NOMO-1 (cell line): ENCODE results near the gene NAPEPLD.
"Not testable (repeated sequence)": the region's sequence is repeated elsewhere in the genome, so short reads cannot be mapped to it uniquely, and the experiment has no call there.

Experiments used
- DNase-seq, 2 experiments: peaks; one replicate each; lab custom pipeline; 2025; ENCODE audit not compliant: unreplicated experiment in 2 of 2; lab: John Stamatoyannopoulos, UW

Gene NAPEPLD

DNA sequence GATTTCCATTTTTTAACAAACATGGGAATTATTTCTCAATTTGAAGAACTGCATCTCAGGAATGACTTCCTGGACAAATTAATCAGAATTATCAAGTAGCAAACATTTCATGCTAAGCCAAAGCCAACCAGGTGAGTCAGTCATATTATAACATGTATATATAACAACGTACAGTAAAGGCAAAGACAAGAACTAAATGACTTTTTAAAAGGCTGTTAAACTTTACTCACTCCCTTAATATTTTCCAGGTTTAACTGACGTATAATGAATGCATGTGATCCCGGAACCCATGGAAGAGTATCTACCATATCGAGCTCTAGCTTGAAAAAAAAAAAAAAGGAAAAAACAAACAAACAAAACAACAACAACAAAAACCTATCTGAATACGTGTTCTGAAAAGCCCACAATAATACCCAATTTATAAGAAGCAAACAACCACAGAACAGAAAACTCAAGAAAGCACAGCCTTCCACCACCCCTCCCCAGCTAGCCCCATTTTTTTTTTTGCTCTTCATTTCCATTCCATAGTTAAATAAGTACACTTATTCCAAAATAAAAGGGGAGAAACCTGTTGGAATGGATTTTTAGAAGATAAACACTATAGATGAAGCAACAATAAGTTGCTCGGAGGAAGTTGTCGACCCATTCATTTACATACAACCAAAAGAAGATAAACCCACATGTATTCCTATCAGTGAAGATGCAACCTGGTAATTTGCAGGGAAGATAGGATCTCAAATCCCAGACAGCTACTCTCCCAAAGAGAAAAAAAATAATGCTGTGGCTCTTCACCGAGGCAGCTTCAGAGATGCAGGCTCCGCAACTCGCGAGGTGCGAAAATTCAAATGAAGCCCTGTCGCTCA is 537 bp downstream of the NAPEPLD start:
- DNase-seq: peak in 1 of 2 experiments; percentile 3

DNA sequence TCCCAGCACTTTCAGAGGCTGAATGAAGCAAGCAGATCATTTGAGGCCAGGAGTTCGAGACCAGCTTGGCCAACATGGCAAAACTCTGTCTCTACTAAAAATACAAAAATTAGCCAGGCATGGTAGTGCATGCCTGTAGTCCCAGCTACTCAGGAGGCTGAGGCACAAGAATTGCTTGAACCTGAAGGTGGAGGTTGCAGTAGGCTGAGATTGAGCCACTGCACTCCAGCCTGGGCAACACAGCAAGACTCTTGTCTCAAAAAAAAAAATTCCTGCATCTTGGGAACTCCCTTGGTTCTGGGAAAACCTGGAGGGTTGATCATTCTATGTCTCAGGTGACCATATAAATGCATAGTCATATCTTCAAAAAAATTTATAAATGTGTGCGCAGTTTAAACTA is 4.1 kb downstream of the NAPEPLD start:
- not testable (repeated sequence) for DNase-seq

DNA sequence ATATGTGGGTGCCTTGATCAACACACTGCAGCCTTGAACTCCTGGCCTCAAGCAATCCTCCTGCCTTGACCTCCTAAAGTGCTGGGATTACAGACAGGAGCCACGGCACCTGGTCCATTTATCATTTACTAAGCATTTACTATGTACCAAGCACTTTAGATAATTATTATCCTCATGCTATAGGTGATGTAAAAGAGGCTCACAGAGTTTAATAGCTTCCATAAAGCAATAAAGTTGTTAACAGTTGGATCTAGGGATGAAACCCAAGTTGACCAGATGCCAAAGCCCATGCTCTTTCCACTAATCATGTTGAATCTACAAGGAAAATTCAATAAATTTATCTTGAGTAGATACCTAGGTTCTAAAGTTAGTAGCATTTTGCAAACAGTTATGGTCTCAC is 5.0 kb downstream of the NAPEPLD start:
- DNase-seq: no peak

DNA sequence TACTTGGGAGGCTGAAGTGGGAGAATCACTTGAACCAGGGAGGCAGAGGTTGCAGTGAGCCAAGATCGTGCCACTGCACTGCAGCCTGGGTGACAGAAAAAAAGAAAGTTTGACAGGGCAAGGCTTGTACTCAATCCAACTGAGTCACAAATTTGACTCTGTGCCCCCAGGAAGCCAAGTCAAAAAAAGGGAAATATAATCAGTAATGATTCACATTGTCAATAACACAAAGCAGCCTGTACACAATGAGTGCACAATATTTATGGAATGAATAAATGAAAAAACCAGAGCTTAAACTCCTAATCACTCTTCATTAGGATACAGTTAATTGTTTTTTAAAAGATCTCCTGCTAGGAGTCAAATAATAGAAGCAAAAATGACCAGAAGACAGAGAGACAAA is 6.4 kb downstream of the NAPEPLD start:
- no peak for DNase-seq

DNA sequence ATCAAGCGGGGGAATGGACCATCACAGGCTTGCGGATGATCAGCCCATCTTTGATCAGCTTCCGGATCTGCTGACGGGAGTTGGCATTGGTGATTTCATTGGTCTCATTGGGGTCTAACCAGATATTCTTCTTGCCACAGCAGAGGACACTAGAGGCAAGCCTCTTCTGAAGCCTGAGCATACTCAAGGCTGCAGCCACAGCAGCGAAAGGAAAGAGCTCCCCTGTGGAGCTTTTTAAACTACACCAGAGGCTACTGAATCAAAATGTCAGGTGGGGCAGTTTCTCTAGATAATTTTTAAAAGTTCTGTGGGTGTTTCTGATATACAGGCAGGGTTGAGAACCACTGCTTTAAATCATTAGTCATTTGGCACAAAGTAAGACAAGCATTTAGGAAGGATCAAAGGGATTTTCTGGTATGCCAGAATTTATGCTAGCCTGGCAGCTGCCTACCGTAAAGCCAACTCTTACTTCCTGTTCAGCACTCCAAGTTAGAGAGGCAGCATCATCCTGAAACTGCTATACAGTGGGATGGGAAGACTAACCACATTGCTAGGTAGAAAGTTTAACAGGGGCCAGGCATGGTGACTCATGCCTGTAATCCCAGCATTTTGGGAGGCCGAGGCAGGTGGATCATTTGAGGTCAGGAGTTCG is 7.0 kb downstream of the NAPEPLD start:
- DNase-seq: no peak

DNA sequence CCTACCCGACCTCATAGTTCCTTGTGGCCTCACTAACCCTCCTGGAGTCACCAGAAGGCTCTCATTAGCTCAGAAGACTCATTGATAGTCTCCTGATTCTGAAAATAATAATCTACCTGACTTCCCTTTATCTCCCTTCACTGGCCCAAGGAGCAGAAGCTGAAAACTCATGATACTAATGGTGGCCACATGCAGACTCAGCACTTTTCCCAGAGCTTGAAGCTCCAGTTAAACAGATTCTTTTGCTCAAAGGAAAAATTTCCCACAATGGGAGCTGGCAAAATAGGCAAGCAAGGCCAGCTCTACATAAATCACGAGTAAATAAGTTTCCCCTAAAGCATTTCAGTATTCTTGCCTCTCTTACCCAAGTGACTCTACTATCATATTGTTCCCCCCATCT is 8.2 kb downstream of the NAPEPLD start:
- no peak for DNase-seq

DNA sequence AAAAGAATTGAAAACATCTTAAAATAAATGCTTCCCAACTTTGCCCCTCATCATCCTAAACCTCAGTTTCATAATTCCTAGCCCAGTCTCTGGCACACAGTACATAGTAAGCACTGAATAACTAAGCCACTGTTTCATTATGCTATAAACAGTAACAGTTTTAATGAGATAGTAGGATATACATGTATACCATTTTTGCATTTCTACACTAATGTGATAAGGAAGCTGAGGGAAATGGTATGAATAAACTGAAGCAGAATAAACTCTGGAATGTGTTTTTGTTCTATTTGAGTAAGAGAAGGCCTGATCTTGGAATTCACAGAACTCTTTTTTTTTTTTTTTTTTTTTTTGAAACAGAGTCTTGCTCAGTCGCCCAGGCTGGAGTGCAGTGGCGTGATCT is 8.8 kb downstream of the NAPEPLD start:
- no peak for DNase-seq

DNA sequence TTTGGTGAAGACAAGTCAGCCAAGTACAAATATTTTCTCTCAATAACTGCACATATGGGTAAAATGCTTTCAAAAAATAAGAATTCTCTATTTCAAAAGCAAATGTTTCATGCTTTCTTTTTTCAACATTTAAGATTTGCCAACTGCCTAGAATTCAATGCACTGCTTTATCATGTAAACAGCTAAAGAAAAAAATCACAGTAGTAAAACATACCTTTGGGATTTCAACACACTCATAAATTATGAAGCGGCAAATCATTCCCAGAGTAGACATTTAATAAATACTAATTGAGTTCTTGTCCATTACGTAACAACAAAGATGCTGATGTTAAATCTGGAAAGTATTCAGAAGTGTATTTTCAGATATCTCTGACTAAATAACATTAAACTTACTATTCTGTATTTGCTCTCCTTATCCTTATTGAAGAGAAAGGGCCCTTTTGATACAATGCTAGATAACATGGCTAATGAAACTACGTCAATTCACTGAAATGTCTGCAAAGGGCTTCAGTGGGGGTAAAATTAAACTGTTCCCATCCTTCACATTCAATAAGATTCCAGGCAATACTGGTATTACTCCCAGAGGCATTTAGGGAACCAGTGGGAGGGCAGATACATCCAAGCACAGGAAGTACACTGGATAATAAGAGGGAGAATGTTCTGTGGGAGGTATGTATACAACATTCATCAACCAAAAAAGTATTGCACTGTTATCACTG is 13.9 kb downstream of the NAPEPLD start:
- DNase-seq: no peak

DNA sequence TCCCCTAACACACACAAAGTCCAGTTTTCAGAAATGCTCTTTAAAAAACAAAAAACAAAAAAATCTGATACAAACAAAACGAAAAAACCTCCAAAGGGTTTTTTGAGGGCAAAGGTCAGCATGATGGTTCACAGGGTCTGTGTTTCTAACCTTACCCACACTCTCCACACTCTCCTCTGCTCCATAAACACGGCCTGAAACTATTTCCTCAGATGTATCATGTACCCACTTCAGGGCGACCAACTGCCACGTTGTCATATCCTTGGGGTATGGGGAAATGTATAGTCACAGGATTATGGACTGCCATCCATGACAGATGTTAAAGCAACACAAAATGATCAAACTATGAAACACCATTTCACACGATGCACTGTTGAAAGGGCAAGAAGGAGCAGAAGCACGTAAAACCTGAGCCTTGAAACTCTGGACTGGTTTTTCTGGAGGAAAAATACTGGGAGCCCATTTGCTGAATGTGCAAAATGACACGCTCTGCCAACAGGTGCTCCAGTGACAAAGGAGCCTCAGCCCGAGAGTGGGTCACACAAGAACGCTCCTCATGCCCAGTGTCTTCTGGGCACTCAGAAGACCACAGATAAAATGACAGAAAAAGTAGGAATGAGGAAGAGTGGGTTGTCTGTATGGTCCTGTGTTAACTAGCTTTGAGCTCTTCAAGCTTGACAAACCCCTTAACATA is 15.8 kb downstream of the NAPEPLD start:
- no peak for DNase-seq

DNA sequence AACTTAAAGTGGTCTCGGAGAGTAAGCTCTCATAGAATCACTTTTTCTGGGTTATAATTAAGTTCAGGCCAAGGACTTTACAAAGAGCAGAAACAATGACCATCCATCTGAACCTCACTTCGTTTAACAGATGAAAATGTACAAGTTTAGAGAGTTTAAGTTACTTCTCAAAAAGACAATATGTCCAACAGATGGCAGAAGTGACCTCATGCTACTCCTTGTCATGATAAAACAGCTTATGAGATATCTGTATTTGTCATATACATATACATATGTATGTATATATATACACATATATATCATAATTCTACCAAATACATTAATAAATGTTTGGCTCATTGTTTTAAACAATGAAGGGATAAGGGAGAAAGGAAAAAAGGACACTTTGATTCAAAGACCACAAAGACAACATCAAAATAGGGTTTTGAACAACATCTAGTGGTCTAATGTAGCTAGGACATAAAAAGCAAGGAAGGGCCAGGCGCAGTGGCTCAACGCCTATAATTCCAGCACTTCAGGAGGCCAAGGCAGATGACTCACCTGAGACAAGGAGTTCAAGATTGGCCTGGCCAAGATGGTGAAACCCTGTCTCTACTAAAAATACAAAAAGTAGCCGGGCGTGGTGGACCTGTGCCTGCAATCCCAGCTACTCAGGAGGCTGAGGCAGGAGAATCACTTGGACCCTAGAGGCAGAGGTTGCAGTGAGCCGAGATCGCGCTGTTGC is 17.8 kb downstream of the NAPEPLD start:
- no peak for DNase-seq

DNA sequence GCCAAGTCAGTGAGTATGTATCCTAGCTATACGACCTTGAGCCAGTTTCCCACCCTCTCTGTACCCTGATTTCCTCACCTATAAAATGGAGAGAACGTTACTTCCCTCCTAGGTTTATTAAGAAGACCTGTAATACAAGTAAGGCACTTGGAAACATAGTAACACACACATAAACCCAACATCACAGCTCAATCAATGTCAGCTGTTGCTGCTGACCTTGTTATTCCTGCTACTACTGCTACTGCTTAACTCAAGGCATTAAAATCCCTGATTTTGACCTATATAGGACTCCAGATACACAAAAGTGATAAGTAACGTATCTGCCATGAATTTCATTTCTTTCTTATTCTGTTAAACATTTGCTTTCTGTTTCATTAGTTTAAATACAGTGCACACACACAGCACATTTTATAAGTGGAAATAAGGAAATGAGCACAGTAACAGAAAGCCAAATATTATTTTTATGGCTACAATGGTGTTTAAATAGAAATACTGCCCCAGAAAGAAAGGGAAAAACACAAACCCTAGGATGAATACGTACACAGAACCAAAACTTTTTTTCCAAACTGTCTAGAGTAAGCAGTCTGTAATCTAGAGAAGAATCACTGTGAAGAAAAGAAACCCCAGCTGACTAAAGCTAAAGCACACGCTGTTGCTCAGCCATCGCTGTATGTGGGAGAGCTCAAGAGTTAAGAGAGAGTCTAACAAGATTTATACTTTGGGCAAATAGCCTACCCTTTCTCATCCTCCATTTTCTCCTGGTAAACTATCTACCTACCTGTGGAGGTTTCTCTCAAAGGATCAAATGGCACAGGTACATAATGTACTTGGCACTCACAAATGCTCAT is 19.0 kb downstream of the NAPEPLD start:
- DNase-seq: no peak

DNA sequence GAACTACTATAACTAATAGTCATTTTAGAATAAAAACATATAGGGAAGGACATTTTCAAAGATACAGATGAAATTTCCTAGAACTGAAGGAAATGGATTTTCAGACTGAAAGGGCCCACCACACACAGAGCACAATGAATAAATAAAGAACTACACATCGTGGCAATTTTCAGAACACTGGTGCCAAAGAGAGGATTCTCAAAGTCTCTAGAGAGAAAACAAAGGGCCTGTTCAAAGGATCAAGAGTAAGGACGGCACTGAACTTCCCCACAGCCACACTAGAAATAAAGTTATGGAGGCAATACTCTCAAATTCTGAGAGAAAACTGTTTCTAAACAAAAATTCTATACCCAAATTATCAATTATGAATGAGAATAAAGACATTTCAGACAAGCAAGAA is 21.9 kb downstream of the NAPEPLD start:
- DNase-seq: no peak

DNA sequence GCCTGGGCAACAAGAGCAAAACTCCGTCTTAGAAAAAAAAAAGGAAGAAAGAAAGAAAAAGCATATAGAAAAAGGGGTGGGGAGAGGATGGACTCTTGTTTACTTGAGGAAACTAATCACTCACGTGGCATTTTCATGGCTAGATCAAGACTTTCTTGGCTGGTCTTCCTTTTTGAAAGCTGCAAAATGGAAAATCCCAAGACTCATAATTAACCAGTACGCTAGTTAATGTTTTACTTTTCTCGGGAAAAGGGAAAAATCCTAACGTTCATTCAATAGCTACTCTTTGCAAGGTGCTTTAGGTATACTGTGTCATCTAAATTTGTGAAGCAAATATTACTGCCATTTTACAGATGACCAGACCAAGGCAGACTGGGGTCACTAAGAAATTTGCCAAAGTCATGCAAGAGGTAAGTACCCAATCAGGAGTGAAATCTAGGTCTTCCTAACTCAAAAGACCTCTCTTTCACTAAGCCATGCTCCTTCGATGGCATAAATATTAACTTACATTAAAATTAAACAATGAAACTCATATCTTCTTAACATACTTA is 24.4 kb downstream of the NAPEPLD start:
- DNase-seq: no peak

DNA sequence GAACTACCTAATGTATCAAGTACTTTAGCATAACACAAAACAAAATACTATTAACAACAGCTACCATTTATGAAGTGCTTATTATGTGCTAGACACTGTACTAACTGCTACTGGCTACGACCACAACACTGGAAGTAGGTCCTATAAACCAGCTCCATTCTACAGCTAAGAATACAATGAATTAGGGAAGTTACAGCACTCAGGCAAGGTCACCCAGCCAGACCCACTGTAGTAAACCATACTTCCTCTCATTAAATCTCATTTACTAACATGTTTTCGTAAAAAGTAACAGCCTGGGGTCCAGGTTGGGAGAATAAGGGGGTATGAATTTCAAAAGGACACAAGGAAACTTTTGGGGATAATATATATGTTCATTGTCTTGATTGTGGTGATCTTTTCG is 25.4 kb downstream of the NAPEPLD start:
- peak in 1 of 2 experiments; percentile 9 for DNase-seq

DNA sequence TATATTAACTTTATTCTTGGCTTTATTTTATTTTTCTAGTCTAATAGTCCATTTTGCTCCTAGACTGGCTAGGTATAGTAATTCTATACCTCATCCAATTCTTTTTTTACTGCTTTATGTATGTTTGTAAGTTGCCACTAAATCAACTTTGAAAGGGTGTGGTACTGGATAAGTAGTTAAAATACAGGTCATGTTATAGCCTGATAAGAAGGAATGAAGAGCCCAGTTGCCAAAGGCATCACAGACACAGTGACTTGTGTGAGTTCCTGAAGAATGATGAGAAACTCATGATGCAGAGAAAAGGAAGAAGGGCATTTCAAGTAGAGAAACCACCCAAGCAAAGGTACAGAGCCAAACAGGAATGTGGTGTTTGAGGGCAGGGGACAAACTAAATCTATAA is 27.3 kb downstream of the NAPEPLD start:
- no peak for DNase-seq

DNA sequence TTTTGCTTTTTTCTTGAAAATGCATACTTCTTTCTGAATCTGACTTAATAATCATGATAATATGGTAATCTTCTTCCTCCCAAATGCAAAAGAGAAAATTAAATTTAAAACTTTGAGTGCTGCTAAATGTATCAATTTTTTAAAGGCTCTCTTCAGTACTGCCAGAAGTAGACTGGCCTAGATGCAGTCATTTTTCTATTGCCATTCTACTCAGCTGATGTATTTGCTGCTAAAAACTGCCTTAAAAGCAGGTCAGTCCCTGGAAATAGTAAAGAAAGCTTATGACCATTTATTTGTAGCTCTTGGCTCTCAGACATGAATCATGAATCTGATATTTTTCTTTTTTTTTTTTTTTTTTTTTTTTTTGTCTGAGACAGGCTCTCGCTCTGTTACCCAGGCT is 28.5 kb downstream of the NAPEPLD start:
- no peak for DNase-seq

DNA sequence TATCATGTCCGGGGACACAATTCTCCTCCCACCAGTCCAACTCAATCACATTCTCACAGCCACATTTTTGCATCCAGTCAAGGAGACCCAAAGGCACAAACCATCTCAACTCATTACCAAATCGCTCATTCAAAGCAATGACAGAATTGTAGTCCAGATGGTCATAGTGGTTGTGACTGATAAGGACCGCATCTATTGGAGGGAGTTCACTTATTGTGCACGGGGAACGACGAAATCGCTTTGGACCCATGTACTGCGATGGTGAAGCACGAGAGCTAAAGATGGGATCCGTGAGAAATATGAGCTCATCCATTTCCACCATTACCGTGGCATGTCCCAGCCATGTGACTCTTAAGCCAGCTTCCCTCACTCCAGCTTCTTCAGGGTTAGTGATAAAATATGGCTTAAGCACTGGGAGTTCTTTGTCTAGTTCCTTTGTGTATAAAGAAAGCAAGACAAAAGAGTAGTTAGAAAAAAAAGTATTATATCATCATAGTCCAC is 29.1 kb downstream of the NAPEPLD start:
- DNase-seq: no peak

DNA sequence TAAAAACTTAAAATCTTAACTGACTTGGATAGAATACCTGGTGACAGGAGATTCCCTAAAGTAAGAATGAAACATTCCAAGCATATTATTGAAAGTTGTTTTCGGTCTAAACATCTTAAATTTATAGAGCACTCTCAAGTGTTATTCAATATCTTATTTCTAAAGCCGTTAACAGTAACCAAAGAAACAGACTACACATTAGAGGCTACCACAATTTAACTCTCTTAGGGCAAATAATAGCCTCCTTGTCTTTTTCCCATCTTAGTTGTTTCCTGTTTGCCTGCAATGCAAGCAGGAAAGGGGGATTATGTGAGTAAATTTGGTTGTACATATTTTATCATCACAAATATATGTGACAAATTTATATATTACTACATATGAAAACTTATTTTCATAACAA is 31.4 kb downstream of the NAPEPLD start:
- DNase-seq: no peak

DNA sequence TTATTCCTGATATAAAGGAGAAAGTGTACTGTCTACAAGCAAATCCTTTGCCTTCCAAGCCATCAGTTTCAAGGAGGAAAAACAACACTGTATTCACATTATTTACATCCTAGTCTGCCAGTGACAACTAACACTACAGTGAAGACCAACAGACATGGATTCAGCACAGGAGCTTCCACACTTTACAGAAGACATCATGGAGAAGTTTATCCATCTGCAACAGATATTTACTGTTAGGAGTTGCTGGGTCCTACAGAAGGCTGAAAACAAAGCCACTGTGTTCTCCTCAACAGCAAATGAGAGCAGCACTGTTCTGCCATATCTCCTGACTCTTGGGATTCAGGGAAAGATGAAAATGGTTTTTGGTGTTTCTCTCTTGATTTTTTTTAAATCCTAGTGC is 31.9 kb downstream of the NAPEPLD start:
- DNase-seq: no peak
